Measurements from ENCODE around the gene CIITA.

GRCh38 chr16:10868596-10869469 lies 8.2 kb upstream of the CIITA start:
- TF ChIP-seq CTCF (IDR thresholded peaks at IDR 0.05; ENCODE audit: insufficient read depth, low read length, poor library complexity, severe bottlenecking) (no peak), EZH2phosphoT487 (conservative IDR thresholded peaks at IDR 0.05; ENCODE audit: low read length) (no peak)

All from SU-DHL-6 (cell line).